Right hindlimb (tissue), 1 donor: ENCODE data around the gene FOXC2.
"Not testable (repeated sequence)": the region's sequence is repeated elsewhere in the genome, so short reads cannot be mapped to it uniquely, and the experiment has no call there.

ENCODE experiments used
- DNase-seq: peaks from one replicate; pipeline ENCODE4 v3.0.0-alpha.2; 2018

Gene FOXC2

GRCh38 chr16:86575095-86575685 lies 8.6 kb downstream of the FOXC2 start:
- DNase-seq = no peak

- peak; percentile 80 for DNase-seq
Measured at GRCh38 chr16:86575754-86576557, 9.3 kb downstream of the FOXC2 start.

GRCh38 chr16:86576591-86577313 lies 10.1 kb downstream of the FOXC2 start:
- DNase-seq = peak; percentile 20

GRCh38 chr16:86577314-86577971 lies 10.8 kb downstream of the FOXC2 start:
- DNase-seq = no peak

GRCh38 chr16:86578061-86578599 lies 11.5 kb downstream of the FOXC2 start, which contains the start of gene FOXL1:
Gene FOXL1 (plus strand): TSS chr16:86578549. CDS start chr16:86578724, 175 bp downstream.
- peak; percentile 19 for DNase-seq

GRCh38 chr16:86578611-86579267 lies 12.1 kb downstream of the FOXC2 start:
- DNase-seq = peak; percentile 23

GRCh38 chr16:86579268-86580062 lies 12.8 kb downstream of the FOXC2 start:
- peak; percentile 23 for DNase-seq

- DNase-seq = no peak
Measured at GRCh38 chr16:86580063-86580790, 13.6 kb downstream of the FOXC2 start.

- DNase-seq = no peak
Measured at GRCh38 chr16:86580791-86581170, 14.2 kb downstream of the FOXC2 start.

- no peak for DNase-seq
Measured at GRCh38 chr16:86581458-86581857, 14.8 kb downstream of the FOXC2 start.

GRCh38 chr16:86584071-86584685 lies 17.5 kb downstream of the FOXC2 start:
- DNase-seq = no peak

- DNase-seq = no peak
Measured at GRCh38 chr16:86584726-86585721, 18.4 kb downstream of the FOXC2 start.

GRCh38 chr16:86585821-86586611 lies 19.4 kb downstream of the FOXC2 start:
- DNase-seq = no peak

GRCh38 chr16:86587487-86587886 lies 20.9 kb downstream of the FOXC2 start:
- DNase-seq = no peak

- not testable (repeated sequence) for DNase-seq
Measured at GRCh38 chr16:86587955-86588354, 21.3 kb downstream of the FOXC2 start.

GRCh38 chr16:86590501-86591144 lies 24.0 kb downstream of the FOXC2 start:
- DNase-seq = no peak

GRCh38 chr16:86591270-86591669 lies 24.6 kb downstream of the FOXC2 start:
- no peak for DNase-seq
